Osteoblast (primary cell): ENCODE data around the gene C3orf80. TPM values are rescaled to one million over a fixed set of nuclear protein-coding genes. Genes with fewer than 3 reads are reported as not detected.
A peak's percentile ranks its signal among the peaks of the same experiment; 100 is the strongest.
"Not testable (repeated sequence)": the region's sequence is repeated elsewhere in the genome, so short reads cannot be mapped to it uniquely, and the experiment has no call there.

Source experiments
- DNase-seq: peaks from one replicate; pipeline ENCODE4 v3.0.0; 2011; ENCODE audit warnings: low spot score, mixed read lengths; ENCODE audit not compliant: insufficient read length; ENCODE audit errors: missing footprints
- H2AFZ ChIP-seq: 2 replicates; pipeline ENCODE4 v1.6.0; 2011; ENCODE audit warnings: mild to moderate bottlenecking, low read length
- H3K27ac ChIP-seq: 2 replicates; pipeline ENCODE4 v1.5.1; 2011; ENCODE audit warnings: mild to moderate bottlenecking, low read depth, low read length, moderate library complexity
- H3K27me3 ChIP-seq: 2 replicates; pipeline ENCODE4 v1.6.0; 2012; ENCODE audit warnings: mild to moderate bottlenecking, control low read depth, inconsistent platforms, low read length, moderate library complexity; ENCODE audit not compliant: insufficient read depth
- H3K36me3 ChIP-seq: 2 replicates; pipeline ENCODE4 v1.5.1; 2011; ENCODE audit warnings: mild to moderate bottlenecking, low read length, control low read depth, moderate library complexity; ENCODE audit not compliant: insufficient read depth
- H3K4me1 ChIP-seq: 2 replicates; pipeline ENCODE4 v1.5.1; 2011; ENCODE audit warnings: mild to moderate bottlenecking, low read length, control low read depth, moderate library complexity; ENCODE audit not compliant: insufficient read depth
- H3K4me2 ChIP-seq: 2 replicates; pipeline ENCODE4 v1.6.0; 2011; ENCODE audit warnings: mild to moderate bottlenecking, low read length; ENCODE audit not compliant: insufficient read depth
- H3K4me3 ChIP-seq: fragments of 200-600 bp; sonication (generic); 3 replicates; pipeline ENCODE4 v1.5.1; 2012; ENCODE audit warnings: mild to moderate bottlenecking, low read length, inconsistent platforms; ENCODE audit not compliant: insufficient read depth
- H3K79me2 ChIP-seq: 2 replicates; pipeline ENCODE4 v1.6.0; 2012; ENCODE audit warnings: mild to moderate bottlenecking, low read length, control low read depth, inconsistent platforms; ENCODE audit not compliant: insufficient read depth
- H3K9me3 ChIP-seq: 2 replicates; pipeline ENCODE4 v1.5.1; 2011; ENCODE audit warnings: low read depth, low read length, control low read depth
- H4K20me1 ChIP-seq: 2 replicates; pipeline ENCODE4 v1.6.0; 2012; ENCODE audit warnings: mild to moderate bottlenecking, low read length, control low read depth; ENCODE audit not compliant: insufficient read depth
- total RNA-seq: library from RNA; depleted of rRNA; stranded (reverse); fragments of >200 nt; gene quantifications from 2 replicates; pipeline ENCODE4 v1.2.3, GENCODE V29; 2012
- TF ChIP-seq, protein P1 (sequence below): IDR thresholded peaks from 2 replicates; pipeline ENCODE4 v1.5.1; 2011; ENCODE audit warnings: mild to moderate bottlenecking, low read depth, low read length, moderate library complexity; ENCODE audit errors: extremely low read depth

Gene C3orf80
- total RNA-seq, 1 donor, result 2.2 TPM

DNA sequence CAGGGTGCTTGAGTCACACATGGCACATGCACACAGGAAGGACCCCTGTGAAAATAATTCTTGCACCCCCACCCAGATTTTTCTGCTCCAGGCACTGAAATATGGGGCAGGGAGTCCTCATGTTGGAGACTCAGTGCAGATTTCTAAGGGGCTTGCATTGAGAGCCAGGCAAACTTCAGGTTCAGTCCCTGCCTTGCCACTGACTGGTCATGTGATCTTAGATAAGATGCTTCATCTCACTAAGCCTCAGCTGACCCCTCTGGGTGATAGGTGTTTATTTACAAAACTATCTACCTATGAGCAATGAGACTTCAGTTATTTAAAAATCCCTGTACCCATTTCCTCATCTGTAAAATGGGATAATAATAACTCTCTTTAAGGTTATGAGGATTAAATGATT lies 30.1 kb upstream of the C3orf80 start:
- Histone ChIP-seq H3K4me3 (no peak overlapping the region), H3K79me2 (no peaks in the 10 kb centered on the region), H2AFZ (no peak overlapping the region), H3K4me1 (peaks cover 6% of the 10 kb centered on the region), H3K27ac (no peak overlapping the region), H3K9me3 (no peaks in the 10 kb centered on the region), H3K36me3 (no peaks in the 10 kb centered on the region), H3K27me3 (no peaks in the 10 kb centered on the region), H4K20me1 (no peaks in the 10 kb centered on the region), H3K4me2 (no peak overlapping the region)
- TF ChIP-seq, protein P1, sequence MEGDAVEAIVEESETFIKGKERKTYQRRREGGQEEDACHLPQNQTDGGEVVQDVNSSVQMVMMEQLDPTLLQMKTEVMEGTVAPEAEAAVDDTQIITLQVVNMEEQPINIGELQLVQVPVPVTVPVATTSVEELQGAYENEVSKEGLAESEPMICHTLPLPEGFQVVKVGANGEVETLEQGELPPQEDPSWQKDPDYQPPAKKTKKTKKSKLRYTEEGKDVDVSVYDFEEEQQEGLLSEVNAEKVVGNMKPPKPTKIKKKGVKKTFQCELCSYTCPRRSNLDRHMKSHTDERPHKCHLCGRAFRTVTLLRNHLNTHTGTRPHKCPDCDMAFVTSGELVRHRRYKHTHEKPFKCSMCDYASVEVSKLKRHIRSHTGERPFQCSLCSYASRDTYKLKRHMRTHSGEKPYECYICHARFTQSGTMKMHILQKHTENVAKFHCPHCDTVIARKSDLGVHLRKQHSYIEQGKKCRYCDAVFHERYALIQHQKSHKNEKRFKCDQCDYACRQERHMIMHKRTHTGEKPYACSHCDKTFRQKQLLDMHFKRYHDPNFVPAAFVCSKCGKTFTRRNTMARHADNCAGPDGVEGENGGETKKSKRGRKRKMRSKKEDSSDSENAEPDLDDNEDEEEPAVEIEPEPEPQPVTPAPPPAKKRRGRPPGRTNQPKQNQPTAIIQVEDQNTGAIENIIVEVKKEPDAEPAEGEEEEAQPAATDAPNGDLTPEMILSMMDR, result no peak
- DNase-seq, result peak; percentile 65

DNA sequence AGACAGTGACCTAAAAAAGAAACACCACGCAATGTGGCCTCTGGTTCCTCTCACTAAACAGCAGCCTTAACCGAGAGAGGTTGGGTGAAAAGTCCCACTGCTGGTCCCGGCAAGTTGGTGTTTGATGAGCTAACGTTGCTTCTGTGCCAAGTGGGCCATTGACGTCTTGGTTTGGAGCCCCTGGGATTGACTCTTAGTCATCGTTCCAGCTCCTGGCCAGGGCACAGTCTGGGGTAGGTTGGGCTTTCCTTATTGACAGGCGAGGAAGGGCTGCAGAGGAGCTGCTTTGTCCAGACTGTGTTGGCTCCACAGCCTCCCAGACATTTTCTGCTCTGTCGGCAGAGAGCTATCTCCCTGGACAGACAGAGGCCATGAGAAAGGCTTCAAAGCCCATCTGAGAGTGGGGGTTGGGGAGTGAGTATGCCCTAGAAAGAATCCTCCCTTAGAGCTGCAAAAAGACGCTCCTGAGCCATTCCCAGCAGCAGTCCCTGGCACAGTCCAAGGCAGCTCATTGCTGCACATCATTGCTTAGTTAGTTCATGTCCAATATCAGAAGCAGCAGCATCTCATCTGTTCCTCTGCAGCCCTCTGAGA lies 28.6 kb upstream of the C3orf80 start:
- no peaks in the 10 kb centered on the region for H4K20me1 ChIP-seq
- H3K27me3 ChIP-seq, result no peaks in the 10 kb centered on the region
- H3K4me3 ChIP-seq, result no peak overlapping the region
- no peaks in the 10 kb centered on the region for H3K9me3 ChIP-seq
- DNase-seq, result peak; percentile 82
- peak overlapping the region; percentile 2 for H2AFZ ChIP-seq
- H3K36me3 ChIP-seq, result no peaks in the 10 kb centered on the region
- no peaks in the 10 kb centered on the region for H3K79me2 ChIP-seq
- TF ChIP-seq, protein P1, result no peak
- H3K4me2 ChIP-seq, result peak overlapping the region; percentile 1
- H3K27ac ChIP-seq, result peak overlapping the region; percentile 1
- peaks cover 6% of the 10 kb centered on the region for H3K4me1 ChIP-seq

DNA sequence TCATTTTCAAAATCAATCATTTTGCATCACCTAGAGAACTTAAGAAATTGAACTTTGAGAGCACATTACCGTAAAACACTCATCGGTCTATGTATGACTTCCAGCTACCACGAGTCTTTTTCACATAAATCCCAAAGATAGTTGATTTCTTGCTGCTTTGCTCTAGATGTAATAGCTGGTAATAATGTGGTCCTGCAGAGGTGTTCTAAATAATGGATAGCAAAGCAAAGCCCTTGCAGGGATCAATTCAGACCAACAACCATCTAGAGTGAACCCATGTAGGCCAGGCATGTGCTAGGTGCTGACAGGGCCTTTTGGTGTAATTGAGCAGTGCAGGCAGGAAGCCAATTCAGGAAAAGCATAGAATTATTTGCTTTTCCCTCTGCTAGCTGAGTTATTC lies 26.1 kb upstream of the C3orf80 start:
- Histone ChIP-seq H3K27ac (no peak overlapping the region), H3K36me3 (no peaks in the 10 kb centered on the region), H3K9me3 (no peaks in the 10 kb centered on the region), H3K4me3 (no peak overlapping the region), H3K27me3 (no peaks in the 10 kb centered on the region), H3K4me1 (peaks cover 6% of the 10 kb centered on the region), H3K4me2 (no peak overlapping the region), H3K79me2 (no peaks in the 10 kb centered on the region), H2AFZ (no peak overlapping the region), H4K20me1 (no peaks in the 10 kb centered on the region)
- TF ChIP-seq, protein P1, result no peak
- no peak for DNase-seq

DNA sequence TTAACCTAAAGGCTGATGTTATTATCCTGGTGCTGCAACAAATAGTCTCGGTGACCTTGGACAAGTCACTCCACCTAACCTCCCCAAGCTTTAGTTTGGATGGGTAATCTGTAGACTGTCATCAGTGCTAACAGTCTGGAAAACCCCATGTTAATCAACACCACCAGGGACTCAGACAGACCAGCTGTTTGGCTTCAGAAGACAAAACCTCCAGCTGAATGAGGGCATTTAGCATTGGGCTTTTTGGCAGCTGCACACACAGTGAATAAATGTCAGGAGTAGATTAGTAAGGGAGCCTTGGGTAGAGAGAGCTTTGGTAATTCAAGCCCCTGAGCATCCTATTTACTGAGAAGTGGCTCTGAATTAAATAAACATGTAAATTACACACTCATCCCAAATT lies 24.9 kb upstream of the C3orf80 start:
- H3K27ac ChIP-seq, result no peak overlapping the region
- no peak overlapping the region for H3K4me3 ChIP-seq
- no peaks in the 10 kb centered on the region for H3K36me3 ChIP-seq
- TF ChIP-seq, protein P1, result no peak
- no peak overlapping the region for H3K4me2 ChIP-seq
- no peaks in the 10 kb centered on the region for H4K20me1 ChIP-seq
- H3K79me2 ChIP-seq, result no peaks in the 10 kb centered on the region
- no peak overlapping the region for H2AFZ ChIP-seq
- H3K4me1 ChIP-seq, result peaks cover 6% of the 10 kb centered on the region
- no peaks in the 10 kb centered on the region for H3K27me3 ChIP-seq
- no peaks in the 10 kb centered on the region for H3K9me3 ChIP-seq
- DNase-seq, result no peak

DNA sequence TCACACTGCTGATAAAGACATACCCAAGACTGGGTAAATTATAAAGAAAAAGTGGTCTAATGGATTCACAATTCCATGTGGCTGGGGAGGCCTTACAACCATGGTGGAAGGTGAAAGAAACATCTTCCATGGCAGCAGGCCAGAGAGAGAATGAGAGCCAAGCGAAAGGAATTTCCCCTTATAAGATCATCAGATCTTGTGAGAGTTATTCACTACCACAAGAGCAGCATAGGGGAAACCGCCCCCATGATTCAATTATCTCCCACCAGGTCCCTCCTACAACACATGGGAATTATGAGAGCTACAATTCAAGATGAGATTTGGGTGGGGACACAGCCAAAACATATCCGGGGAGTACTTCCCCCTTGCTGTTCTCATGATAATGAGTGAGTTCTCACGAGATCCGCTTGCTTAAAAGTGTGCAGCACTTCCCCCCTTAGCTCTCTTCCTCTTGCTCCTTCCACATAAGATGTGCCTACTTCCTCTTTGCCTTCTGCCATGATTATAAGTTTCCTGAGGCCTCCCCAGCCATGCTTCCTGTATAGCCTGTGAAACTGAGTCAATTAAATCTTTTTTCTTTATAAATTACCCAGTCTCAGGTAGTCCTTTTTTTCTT lies 20.7 kb upstream of the C3orf80 start:
- not testable (repeated sequence) for H3K27me3 ChIP-seq, H3K4me2 ChIP-seq, H3K79me2 ChIP-seq, H3K4me3 ChIP-seq, DNase-seq, H3K27ac ChIP-seq, H3K4me1 ChIP-seq, H3K9me3 ChIP-seq, H3K36me3 ChIP-seq, H4K20me1 ChIP-seq, H2AFZ ChIP-seq
